CD4-positive, alpha-beta memory T cell (primary cell): Measurements from ENCODE around the gene KRTAP10-9. TPM values are rescaled to one million over a fixed set of nuclear protein-coding genes. Genes with fewer than 3 reads are reported as not detected.

Experiments
- CTCF ChIA-PET: fragments of 350-600 bp; sonication (Branson Sonifier 250); formaldehyde crosslinking; loops from one replicate; lab custom pipeline; 2021; ENCODE audit warnings: inconsistent platforms; ENCODE audit not compliant: partially characterized antibody; lab: Charles Lee
- POLR2A ChIA-PET: fragments of 350-600 bp; sonication (Branson Sonifier 250); formaldehyde crosslinking; loops from one replicate; lab custom pipeline; 2021; ENCODE audit not compliant: partially characterized antibody; lab: Charles Lee
- DNase-seq, 5 donors: peaks; one replicate each; pipeline versions ENCODE4 v3.0.0 to v3.0.0-alpha.2; 2020 to 2022; ENCODE audit warnings: mixed read lengths in 1 of 5
- H3K27ac ChIP-seq: one replicate; pipeline ENCODE4 v1.7.0; 2013; ENCODE audit warnings: low read depth, low read length
- H3K27me3 ChIP-seq: 2 replicates; pipeline ENCODE4 v1.7.0; 2013; ENCODE audit warnings: mild to moderate bottlenecking, low read length, moderate library complexity; ENCODE audit not compliant: insufficient read depth
- H3K36me3 ChIP-seq: 2 replicates; pipeline ENCODE4 v1.7.0; 2013; ENCODE audit warnings: mild to moderate bottlenecking, low read length, moderate library complexity; ENCODE audit not compliant: insufficient read depth
- H3K4me1 ChIP-seq: 2 replicates; pipeline ENCODE4 v1.7.0; 2013; ENCODE audit warnings: mild to moderate bottlenecking, low read length, moderate library complexity; ENCODE audit not compliant: insufficient read depth
- H3K4me3 ChIP-seq, 2 donors: one replicate each; pipeline ENCODE4 v1.7.0; 2013; ENCODE audit warnings: low read length in 2 of 2, mild to moderate bottlenecking in 1 of 2
- H3K9me3 ChIP-seq, 2 donors: one replicate each; pipeline ENCODE4 v1.7.0; 2013; ENCODE audit warnings: low read length in 2 of 2, control low read depth in 1 of 2; ENCODE audit not compliant: control insufficient read depth in 1 of 2
- H3K27ac Mint-ChIP-seq, 7 donors: one replicate each; pipeline ENCODE4 v1.8.0; 2020 to 2021; ENCODE audit warnings: mixed read lengths in 7 of 7, mild to moderate bottlenecking in 6 of 7, inconsistent platforms in 3 of 7, moderate library complexity in 3 of 7
- H3K27me3 Mint-ChIP-seq, 2 donors: one replicate each; pipeline ENCODE4 v1.8.0; 2020 to 2021; ENCODE audit warnings: mixed read lengths in 2 of 2
- H3K36me3 Mint-ChIP-seq, 2 donors: one replicate each; pipeline ENCODE4 v1.8.0; 2020 to 2021; ENCODE audit warnings: mixed read lengths in 2 of 2, inconsistent platforms in 1 of 2, mild to moderate bottlenecking in 1 of 2
- H3K4me1 Mint-ChIP-seq, 4 donors: one replicate each; pipeline ENCODE4 v1.8.0; 2020 to 2021; ENCODE audit warnings: mixed read lengths in 4 of 4, mild to moderate bottlenecking in 1 of 4
- H3K4me3 Mint-ChIP-seq, 8 donors: one replicate each; pipeline ENCODE4 v1.8.0; 2020 to 2021; ENCODE audit warnings: mixed read lengths in 8 of 8, mild to moderate bottlenecking in 7 of 8, moderate library complexity in 6 of 8, inconsistent platforms in 3 of 8
- H3K9me3 Mint-ChIP-seq, 8 donors: one replicate each; pipeline ENCODE4 v1.8.0; 2020 to 2021; ENCODE audit warnings: mixed read lengths in 8 of 8, mild to moderate bottlenecking in 5 of 8, inconsistent platforms in 3 of 8, moderate library complexity in 1 of 8
- intact Hi-C: fragments of 100-400 bp; cut with micrococcal nuclease; formaldehyde crosslinking; loops from one replicate; pipeline ENCODE4 v1.15.1; 2023
- polyA plus RNA-seq, 2 donors: library from polyadenylated mRNA; unstranded; fragments of 300-500 nt; fragmentation: Illumina TruSeq; gene quantifications; one replicate each; pipeline ENCODE4 v1.2.3, GENCODE V29; 2021
- total RNA-seq, 2 experiments: library from RNA; stranded (reverse); gene quantifications; one replicate each; pipeline ENCODE4 v1.2.3, GENCODE V29; 2021

Gene KRTAP10-9
- total and polyA plus RNA-seq, 4 experiments from 2014 or later, result not detected

GRCh38 chr21:44614961-44615391 lies 11.9 kb upstream of the KRTAP10-9 start:
- no peak overlapping the region for H3K4me3 ChIP-seq
- no peaks in the 10 kb centered on the region for H3K27me3 Mint-ChIP-seq
- intact Hi-C loops, result loop anchor here (10.0 kb wide), 1 partner anchor 70 kb away; the partner anchor contains the start of gene KRTAP10-1
- no peaks in the 10 kb centered on the region for H3K27me3 ChIP-seq
- peaks cover 0 to 34% (median 23%) of the 10 kb centered on the region in 8 donors for H3K9me3 Mint-ChIP-seq
- H3K36me3 ChIP-seq, result no peaks in the 10 kb centered on the region
- DNase-seq, result no peak
- H3K4me1 ChIP-seq, result peaks cover 41% of the 10 kb centered on the region
- ChIA-PET CTCF (interaction anchor here (0.7 to 1.4 kb wide), 2 partner anchors 127 to 215 kb away, joined by 3 to 5 read pairs; no protein-coding TSS in a partner anchor), POLR2A (interaction anchor here (0.6 kb wide), 1 partner anchor 43 kb away, joined by 3 read pairs; the partner anchor contains the start of gene KRTAP12-3)
- H3K27ac Mint-ChIP-seq, result no peak overlapping the region
- H3K27ac ChIP-seq, result no peak overlapping the region
- H3K36me3 Mint-ChIP-seq, result peaks cover 12 to 14% of the 10 kb centered on the region in 2 donors
- peaks cover 28 to 51% (median 40%) of the 10 kb centered on the region in 4 donors for H3K4me1 Mint-ChIP-seq
- peak overlapping the region in 1 of 8 donors; percentile 54 for H3K4me3 Mint-ChIP-seq
- H3K9me3 ChIP-seq, result no peaks in the 10 kb centered on the region

- H3K4me1 Mint-ChIP-seq, result peaks cover 30 to 56% (median 43%) of the 10 kb centered on the region in 4 donors
- peaks cover 0 to 33% (median 24%) of the 10 kb centered on the region in 8 donors for H3K9me3 Mint-ChIP-seq
- no peaks in the 10 kb centered on the region for H3K27me3 ChIP-seq
- H3K36me3 ChIP-seq, result no peaks in the 10 kb centered on the region
- H3K4me3 Mint-ChIP-seq, result no peak overlapping the region
- intact Hi-C loops, result loop anchor here (10.0 kb wide), 1 partner anchor 71 kb away; the partner anchor contains the start of gene KRTAP10-1
- no peak overlapping the region for H3K4me3 ChIP-seq
- POLR2A ChIA-PET, result interaction anchor here (0.6 to 2.5 kb wide), 2 partner anchors 42 to 43 kb away, joined by 3 to 12 read pairs; partner anchors contain the start of gene KRTAP12-3
- DNase-seq, result no peak
- CTCF ChIA-PET, result interaction anchor here (0.7 to 1.4 kb wide), 2 partner anchors 127 to 216 kb away, joined by 3 to 5 read pairs; no protein-coding TSS in a partner anchor
- no peaks in the 10 kb centered on the region for H3K27me3 Mint-ChIP-seq
- H3K9me3 ChIP-seq, result no peaks in the 10 kb centered on the region
- peaks cover 43% of the 10 kb centered on the region for H3K4me1 ChIP-seq
- no peak overlapping the region for H3K27ac Mint-ChIP-seq
- no peak overlapping the region for H3K27ac ChIP-seq
- peaks cover 13 to 15% of the 10 kb centered on the region in 2 donors for H3K36me3 Mint-ChIP-seq
Observed at GRCh38 chr21:44615466-44615865, 11.4 kb upstream of the KRTAP10-9 start.

GRCh38 chr21:44615911-44616590 lies 10.8 kb upstream of the KRTAP10-9 start:
- H3K36me3 Mint-ChIP-seq, result peaks cover 17 to 21% of the 10 kb centered on the region in 2 donors
- H3K9me3 Mint-ChIP-seq, result peaks cover 0 to 34% (median 24%) of the 10 kb centered on the region in 8 donors
- Histone ChIP-seq H3K27ac (no peak overlapping the region), H3K4me1 (peaks cover 43% of the 10 kb centered on the region), H3K27me3 (no peaks in the 10 kb centered on the region), H3K9me3 (no peaks in the 10 kb centered on the region), H3K4me3 (no peak overlapping the region), H3K36me3 (no peaks in the 10 kb centered on the region)
- H3K4me3 Mint-ChIP-seq, result peak overlapping the region in 2 of 8 donors; percentile 6 to 26
- intact Hi-C loops, result loop anchor here (10.0 kb wide), 1 partner anchor 71 kb away; the partner anchor contains the start of gene KRTAP10-1
- H3K27ac Mint-ChIP-seq, result peak overlapping the region in 6 of 7 donors; percentile 32 to 86 (median 52)
- H3K27me3 Mint-ChIP-seq, result no peaks in the 10 kb centered on the region
- ChIA-PET CTCF (interaction anchor here (0.6 to 1.4 kb wide), 2 partner anchors 106 to 126 kb away, joined by 4 to 5 read pairs; no protein-coding TSS in a partner anchor), POLR2A (interaction anchor here (2.5 kb wide), 1 partner anchor 42 kb away, joined by 12 read pairs; the partner anchor contains the start of gene KRTAP12-3)
- H3K4me1 Mint-ChIP-seq, result peaks cover 30 to 60% (median 47%) of the 10 kb centered on the region in 4 donors
- no peak for DNase-seq

GRCh38 chr21:44616591-44616926 lies 10.3 kb upstream of the KRTAP10-9 start:
- Mint-ChIP-seq H3K9me3 (peaks cover 0 to 28% (median 19%) of the 10 kb centered on the region in 8 donors), H3K27me3 (no peaks in the 10 kb centered on the region), H3K4me1 (peaks cover 30 to 60% (median 47%) of the 10 kb centered on the region in 4 donors), H3K36me3 (peaks cover 17 to 21% of the 10 kb centered on the region in 2 donors), H3K4me3 (peak overlapping the region in 1 of 8 donors; percentile 8), H3K27ac (peak overlapping the region in 5 of 7 donors; percentile 32 to 83 (median 51))
- CTCF ChIA-PET, result interaction anchor here (0.6 kb wide), 1 partner anchor 106 kb away, joined by 4 read pairs; no protein-coding TSS in a partner anchor
- H3K9me3 ChIP-seq, result no peaks in the 10 kb centered on the region
- H3K27me3 ChIP-seq, result no peaks in the 10 kb centered on the region
- H3K27ac ChIP-seq, result no peak overlapping the region
- H3K4me1 ChIP-seq, result peaks cover 43% of the 10 kb centered on the region
- DNase-seq, result no peak
- H3K4me3 ChIP-seq, result no peak overlapping the region
- intact Hi-C loops, result loop anchor here (10.0 kb wide), 1 partner anchor 72 kb away; the partner anchor contains the start of gene KRTAP10-1
- no peaks in the 10 kb centered on the region for H3K36me3 ChIP-seq
- POLR2A ChIA-PET, result interaction anchor here (2.5 kb wide), 1 partner anchor 41 kb away, joined by 12 read pairs; the partner anchor contains the start of gene KRTAP12-3

GRCh38 chr21:44617071-44617501 lies 9.8 kb upstream of the KRTAP10-9 start:
- H3K4me1 Mint-ChIP-seq, result peaks cover 30 to 60% (median 47%) of the 10 kb centered on the region in 4 donors
- no peaks in the 10 kb centered on the region for H3K27me3 ChIP-seq
- H3K27ac Mint-ChIP-seq, result peak overlapping the region in 4 of 7 donors; percentile 12 to 96 (median 67)
- H3K27me3 Mint-ChIP-seq, result no peaks in the 10 kb centered on the region
- DNase-seq, result no peak
- H3K9me3 Mint-ChIP-seq, result peaks cover 2 to 28% (median 20%) of the 10 kb centered on the region in 8 donors
- ChIA-PET CTCF (interaction anchor here (0.6 to 2.8 kb wide), 3 partner anchors 36 to 107 kb away, joined by 4 to 10 read pairs (median 6); no protein-coding TSS in a partner anchor), POLR2A (interaction anchor here (2.5 to 3.1 kb wide), 2 partner anchors 38 to 41 kb away, joined by 12 to 29 read pairs; partner anchors contain the start of genes KRTAP12-3 and KRTAP12-4)
- no peaks in the 10 kb centered on the region for H3K36me3 ChIP-seq
- H3K4me1 ChIP-seq, result peaks cover 43% of the 10 kb centered on the region
- H3K9me3 ChIP-seq, result no peaks in the 10 kb centered on the region
- H3K4me3 ChIP-seq, result no peak overlapping the region
- peaks cover 17 to 21% of the 10 kb centered on the region in 2 donors for H3K36me3 Mint-ChIP-seq
- intact Hi-C loops, result loop anchor here (10.0 kb wide), 1 partner anchor 72 kb away; the partner anchor contains the start of gene KRTAP10-1
- no peak overlapping the region for H3K27ac ChIP-seq
- no peak overlapping the region for H3K4me3 Mint-ChIP-seq

- Mint-ChIP-seq H3K4me3 (peak overlapping the region; percentile 39 to 81 (median 68)), H3K4me1 (peaks cover 31 to 60% (median 48%) of the 10 kb centered on the region in 4 donors), H3K36me3 (peaks cover 22 to 31% of the 10 kb centered on the region in 2 donors), H3K9me3 (peaks cover 2 to 37% (median 30%) of the 10 kb centered on the region in 8 donors), H3K27ac (peak overlapping the region; percentile 83 to 96 (median 93)), H3K27me3 (no peaks in the 10 kb centered on the region)
- CTCF ChIA-PET, result interaction anchor here (0.9 to 2.8 kb wide), 10 partner anchors 11 to 124 kb away, joined by 3 to 19 read pairs (median 7); partner anchors contain the start of genes KRTAP12-3 and KRTAP12-4
- Histone ChIP-seq H3K4me3 (peak overlapping the region in 1 of 2 donors; percentile 12), H3K27me3 (no peaks in the 10 kb centered on the region), H3K9me3 (no peaks in the 10 kb centered on the region), H3K4me1 (peaks cover 43% of the 10 kb centered on the region), H3K27ac (peak overlapping the region; percentile 40), H3K36me3 (no peaks in the 10 kb centered on the region)
- no peak for DNase-seq
- intact Hi-C loops, result loop anchor here (10.0 kb wide), 1 partner anchor 74 kb away; the partner anchor contains the start of gene KRTAP10-1
- POLR2A ChIA-PET, result interaction anchor here (1.0 to 5.4 kb wide), 13 partner anchors 12 to 124 kb away, joined by 3 to 89 read pairs (median 5); partner anchors contain the start of genes KRTAP10-12, KRTAP12-2, KRTAP12-3 and KRTAP12-4
Observed at GRCh38 chr21:44618504-44618903, 8.4 kb upstream of the KRTAP10-9 start.
